OCI-LY3 (cell line): ENCODE results near the gene CCSER1.

Experiments
- H2AFZ ChIP-seq: fragments of 200-600, 300-600 bp; shearing (Covaris generic); 2 replicates; pipeline ENCODE4 v1.6.0; 2014; ENCODE audit warnings: antibody characterized with exemption, low read depth, low read length
- H3K27ac ChIP-seq: fragments of 200-600, 300-600 bp; sonication (generic); 2 replicates; pipeline ENCODE4 v1.5.1; 2014; ENCODE audit warnings: mild to moderate bottlenecking, low read length, moderate library complexity, mixed read lengths
- H3K27me3 ChIP-seq: fragments of 200-600, 300-600 bp; sonication (generic); 2 replicates; pipeline ENCODE4 v1.6.1; 2014; ENCODE audit warnings: low read depth, low read length, mixed read lengths
- H3K36me3 ChIP-seq: fragments of 200-600, 300-600 bp; sonication (generic); replicated peaks from 2 replicates; pipeline ENCODE3; 2014; ENCODE audit warnings: low read depth, low read length, mixed read lengths
- H3K4me1 ChIP-seq: fragments of 300-600, 200-600 bp; sonication (generic); 2 replicates; pipeline ENCODE4 v1.6.1; 2014; ENCODE audit warnings: low read length, mixed read lengths
- H3K4me2 ChIP-seq: fragments of 200-600, 300-600 bp; sonication (generic); 2 replicates; pipeline ENCODE4 v1.6.1; 2014; ENCODE audit warnings: low read length, mixed read lengths
- H3K4me3 ChIP-seq: fragments of 300-600, 200-600 bp; sonication (generic); 2 replicates; pipeline ENCODE4 v1.5.1; 2014; ENCODE audit warnings: antibody characterized with exemption, mild to moderate bottlenecking, low read length, moderate library complexity
- H3K79me2 ChIP-seq: fragments of 300-600, 200-600 bp; shearing (Covaris generic); 2 replicates; pipeline ENCODE4 v1.6.1; 2014; ENCODE audit warnings: mild to moderate bottlenecking, low read length, mixed read lengths
- H3K9ac ChIP-seq: fragments of 300-600, 200-600 bp; shearing (Covaris generic); 2 replicates; pipeline ENCODE4 v1.6.0; 2014; ENCODE audit warnings: mild to moderate bottlenecking, low read length, moderate library complexity
- H3K9me3 ChIP-seq: fragments of 200-600, 300-600 bp; shearing (Covaris generic); 2 replicates; pipeline ENCODE4 v1.6.1; 2014; ENCODE audit warnings: low read length, mixed read lengths; ENCODE audit not compliant: insufficient read depth
- H4K20me1 ChIP-seq: fragments of 200-600, 300-600 bp; sonication (generic); 2 replicates; pipeline ENCODE4 v1.6.1; 2016; ENCODE audit warnings: low read length, mixed read lengths; ENCODE audit not compliant: insufficient read depth
- EZH2phosphoT487 ChIP-seq: fragments of 200-600 bp; shearing (Covaris generic); IDR thresholded peaks from 2 replicates; pipeline ENCODE4 v1.6.1; 2018; ENCODE audit warnings: antibody characterized with exemption, mixed run types, low read depth
- TF ChIP-seq, protein P1 (sequence below): fragments of 200-600, 300-600 bp; sonication (generic); IDR thresholded peaks from 2 replicates; pipeline ENCODE4 v1.5.1; 2014; ENCODE audit warnings: antibody characterized with exemption, low read length, low read depth

The CCSER1 gene

DNA sequence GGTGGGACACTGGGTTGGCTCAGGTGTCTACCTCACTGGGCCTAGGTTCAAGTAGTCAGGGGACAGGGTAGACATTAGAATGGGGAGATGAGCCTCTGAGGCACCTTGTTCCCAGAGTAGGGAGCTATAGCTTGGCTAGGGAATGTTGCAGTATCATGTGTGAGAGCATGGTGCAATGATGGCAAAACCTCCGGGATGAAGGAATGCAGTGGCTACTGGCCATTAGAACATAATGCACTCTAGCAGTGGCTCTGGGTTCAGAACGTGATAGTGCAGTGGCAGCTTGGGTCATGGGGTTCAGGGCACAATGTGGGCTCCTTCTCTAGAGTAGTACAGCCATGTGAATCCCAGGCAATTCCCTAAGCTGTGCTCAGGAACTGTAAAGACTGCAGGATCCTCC lies 471.5 kb downstream of the CCSER1 start:
- H3K9ac ChIP-seq = no peak overlapping the region
- H3K27me3 ChIP-seq = no peaks in the 10 kb centered on the region
- H4K20me1 ChIP-seq = no peaks in the 10 kb centered on the region
- no peak overlapping the region for H2AFZ ChIP-seq
- H3K36me3 ChIP-seq = no peaks in the 10 kb centered on the region
- H3K79me2 ChIP-seq = no peaks in the 10 kb centered on the region
- TF ChIP-seq, protein P1, sequence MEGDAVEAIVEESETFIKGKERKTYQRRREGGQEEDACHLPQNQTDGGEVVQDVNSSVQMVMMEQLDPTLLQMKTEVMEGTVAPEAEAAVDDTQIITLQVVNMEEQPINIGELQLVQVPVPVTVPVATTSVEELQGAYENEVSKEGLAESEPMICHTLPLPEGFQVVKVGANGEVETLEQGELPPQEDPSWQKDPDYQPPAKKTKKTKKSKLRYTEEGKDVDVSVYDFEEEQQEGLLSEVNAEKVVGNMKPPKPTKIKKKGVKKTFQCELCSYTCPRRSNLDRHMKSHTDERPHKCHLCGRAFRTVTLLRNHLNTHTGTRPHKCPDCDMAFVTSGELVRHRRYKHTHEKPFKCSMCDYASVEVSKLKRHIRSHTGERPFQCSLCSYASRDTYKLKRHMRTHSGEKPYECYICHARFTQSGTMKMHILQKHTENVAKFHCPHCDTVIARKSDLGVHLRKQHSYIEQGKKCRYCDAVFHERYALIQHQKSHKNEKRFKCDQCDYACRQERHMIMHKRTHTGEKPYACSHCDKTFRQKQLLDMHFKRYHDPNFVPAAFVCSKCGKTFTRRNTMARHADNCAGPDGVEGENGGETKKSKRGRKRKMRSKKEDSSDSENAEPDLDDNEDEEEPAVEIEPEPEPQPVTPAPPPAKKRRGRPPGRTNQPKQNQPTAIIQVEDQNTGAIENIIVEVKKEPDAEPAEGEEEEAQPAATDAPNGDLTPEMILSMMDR = no peak
- no peak for TF ChIP-seq EZH2phosphoT487
- no peak overlapping the region for H3K4me3 ChIP-seq
- H3K4me2 ChIP-seq = no peak overlapping the region
- no peaks in the 10 kb centered on the region for H3K9me3 ChIP-seq
- no peak overlapping the region for H3K27ac ChIP-seq
- no peaks in the 10 kb centered on the region for H3K4me1 ChIP-seq

DNA sequence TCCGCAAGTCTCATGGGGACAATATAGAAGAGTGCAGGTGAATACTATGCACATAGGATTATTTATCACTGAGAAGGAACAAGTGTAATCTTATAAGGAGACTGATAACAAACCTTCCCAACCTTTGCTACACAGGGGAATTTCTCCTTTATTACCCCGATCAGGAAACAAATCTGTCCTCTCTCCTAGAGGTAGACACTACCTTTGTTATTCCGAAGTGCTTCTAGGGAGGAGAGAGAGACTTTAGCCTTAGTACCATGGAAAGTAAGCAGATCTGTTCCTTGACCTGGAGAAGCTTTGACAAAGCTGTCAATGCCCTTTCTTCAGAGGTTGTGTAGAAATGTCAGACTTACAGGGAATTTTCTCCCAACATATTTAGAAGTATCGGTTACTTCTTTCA lies 475.5 kb downstream of the CCSER1 start:
- H3K27me3 ChIP-seq = no peaks in the 10 kb centered on the region
- no peaks in the 10 kb centered on the region for H3K9me3 ChIP-seq
- no peaks in the 10 kb centered on the region for H3K4me1 ChIP-seq
- no peak overlapping the region for H3K4me2 ChIP-seq
- no peaks in the 10 kb centered on the region for H3K36me3 ChIP-seq
- no peak for TF ChIP-seq EZH2phosphoT487
- TF ChIP-seq, protein P1 = no peak
- no peak overlapping the region for H3K27ac ChIP-seq
- no peaks in the 10 kb centered on the region for H3K79me2 ChIP-seq
- no peaks in the 10 kb centered on the region for H4K20me1 ChIP-seq
- no peak overlapping the region for H2AFZ ChIP-seq
- no peak overlapping the region for H3K9ac ChIP-seq
- no peak overlapping the region for H3K4me3 ChIP-seq

DNA sequence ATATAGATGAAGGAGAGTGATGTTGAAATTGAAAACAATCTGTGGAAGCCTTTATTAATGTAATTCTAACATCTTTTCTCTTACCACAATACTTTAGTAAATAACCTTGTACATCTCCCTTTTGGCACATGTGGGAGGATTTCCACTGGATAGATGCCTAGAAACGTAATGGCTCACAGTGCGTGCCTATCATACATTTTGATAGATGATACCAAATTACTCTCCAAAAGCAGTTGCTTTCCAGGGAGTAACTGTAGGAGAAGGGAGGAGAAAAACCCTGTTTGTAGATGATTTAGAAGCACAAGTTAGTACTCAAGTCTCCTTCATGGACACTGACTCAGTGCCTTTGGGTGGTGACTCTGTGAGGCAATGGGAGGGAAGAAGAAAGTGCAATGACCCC lies 476.3 kb downstream of the CCSER1 start:
- Histone ChIP-seq H3K4me1 (no peaks in the 10 kb centered on the region), H3K36me3 (no peaks in the 10 kb centered on the region), H3K9ac (no peak overlapping the region), H3K4me2 (no peak overlapping the region), H3K27me3 (no peaks in the 10 kb centered on the region), H2AFZ (no peak overlapping the region), H3K79me2 (no peaks in the 10 kb centered on the region), H3K4me3 (no peak overlapping the region), H4K20me1 (no peaks in the 10 kb centered on the region), H3K9me3 (no peaks in the 10 kb centered on the region), H3K27ac (no peak overlapping the region)
- TF ChIP-seq, protein P1 = no peak
- no peak for TF ChIP-seq EZH2phosphoT487

DNA sequence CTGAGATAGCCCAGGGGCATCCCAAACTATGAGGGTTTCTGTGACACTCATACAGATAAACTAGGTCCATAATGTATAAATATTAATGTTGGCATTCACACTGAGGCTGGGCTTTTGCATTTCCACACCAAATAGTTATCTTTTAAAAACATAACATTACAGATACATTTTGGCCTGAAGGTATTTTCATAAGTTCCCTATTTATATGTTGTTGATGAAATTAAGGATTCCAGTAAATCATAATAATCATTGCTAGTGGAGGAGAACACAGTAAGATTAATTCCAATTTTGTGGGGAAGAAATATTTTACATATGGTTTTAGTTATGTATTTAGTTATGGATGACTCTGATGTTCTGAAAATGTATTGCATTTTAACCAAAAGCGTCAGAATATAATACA lies 479.6 kb downstream of the CCSER1 start:
- H3K9ac ChIP-seq = no peak overlapping the region
- H3K4me1 ChIP-seq = no peaks in the 10 kb centered on the region
- no peak overlapping the region for H3K27ac ChIP-seq
- no peaks in the 10 kb centered on the region for H3K9me3 ChIP-seq
- H3K27me3 ChIP-seq = no peaks in the 10 kb centered on the region
- H2AFZ ChIP-seq = no peak overlapping the region
- H3K4me3 ChIP-seq = no peak overlapping the region
- H3K4me2 ChIP-seq = no peak overlapping the region
- H3K36me3 ChIP-seq = no peaks in the 10 kb centered on the region
- no peaks in the 10 kb centered on the region for H4K20me1 ChIP-seq
- H3K79me2 ChIP-seq = no peaks in the 10 kb centered on the region
- TF ChIP-seq EZH2phosphoT487 = no peak
- TF ChIP-seq, protein P1 = no peak
